HG03060 (cell line): ENCODE measurements around the gene IL1RAPL2.
"Not testable (repeated sequence)": the region's sequence is repeated elsewhere in the genome, so short reads cannot be mapped to it uniquely, and the experiment has no call there.

Experiments used
- ATAC-seq: cut with Tn5 transposase; IDR thresholded peaks from one replicate; pipeline ENCODE4 v1.9.1; 2021; ENCODE audit warnings: low read depth, moderate number of reproducible peaks; ENCODE audit not compliant: unreplicated experiment

The IL1RAPL2 gene

GRCh38 chrX:104565791-104566680, at the start of gene IL1RAPL2:
Gene IL1RAPL2 (plus strand): TSS chrX:104566199.
- ATAC-seq: no peak

- no peak for ATAC-seq
Measured at GRCh38 chrX:104522386-104522785, 43.6 kb upstream of the IL1RAPL2 start.

- no peak for ATAC-seq
Measured at GRCh38 chrX:104523858-104524257, 42.1 kb upstream of the IL1RAPL2 start.

DNA sequence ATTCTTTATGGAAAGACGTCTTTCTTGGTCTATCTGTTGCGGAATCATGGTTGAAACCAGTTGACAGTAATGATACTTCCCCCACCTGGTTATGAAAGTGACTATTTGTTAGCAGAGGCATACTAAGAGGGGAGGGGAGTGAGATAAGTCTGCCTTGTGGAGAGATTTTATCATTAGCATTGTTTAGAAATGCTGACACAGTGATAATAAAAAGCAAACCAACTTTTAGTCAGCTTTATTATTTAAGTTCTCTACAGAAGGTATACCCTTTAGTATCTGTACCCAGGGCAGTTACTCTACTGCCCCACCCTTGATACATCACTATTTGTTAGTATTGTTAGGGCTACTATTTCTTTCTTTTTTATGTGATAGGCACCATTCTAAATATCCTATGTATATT, 26.9 kb upstream of the IL1RAPL2 start:
- ATAC-seq: no peak

- not testable (repeated sequence) for ATAC-seq
Measured at GRCh38 chrX:104542447-104542846, 23.6 kb upstream of the IL1RAPL2 start.

DNA sequence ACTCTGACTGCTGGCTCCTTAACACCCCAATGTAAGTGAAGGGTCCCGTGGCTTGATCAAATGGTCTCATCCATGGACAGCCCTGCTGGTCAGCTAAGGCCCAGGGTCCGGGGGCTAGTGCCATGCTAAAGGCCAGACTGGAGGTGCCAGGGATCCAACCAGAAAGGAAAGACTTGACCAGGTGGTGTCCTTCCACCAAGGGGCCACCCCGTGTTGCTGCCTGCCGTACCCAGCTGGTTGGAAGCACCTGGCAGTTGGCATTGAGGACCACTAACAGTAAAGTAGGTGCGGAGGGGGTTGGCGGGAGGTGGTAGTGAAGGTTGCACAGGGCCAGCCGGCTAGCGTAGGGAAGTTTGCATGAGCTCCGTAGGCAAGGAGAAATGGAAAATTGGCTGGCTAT, 1.7 kb upstream of the IL1RAPL2 start:
- ATAC-seq: no peak

GRCh38 chrX:104564921-104565703, 887 bp upstream of the IL1RAPL2 start:
- no peak for ATAC-seq

DNA sequence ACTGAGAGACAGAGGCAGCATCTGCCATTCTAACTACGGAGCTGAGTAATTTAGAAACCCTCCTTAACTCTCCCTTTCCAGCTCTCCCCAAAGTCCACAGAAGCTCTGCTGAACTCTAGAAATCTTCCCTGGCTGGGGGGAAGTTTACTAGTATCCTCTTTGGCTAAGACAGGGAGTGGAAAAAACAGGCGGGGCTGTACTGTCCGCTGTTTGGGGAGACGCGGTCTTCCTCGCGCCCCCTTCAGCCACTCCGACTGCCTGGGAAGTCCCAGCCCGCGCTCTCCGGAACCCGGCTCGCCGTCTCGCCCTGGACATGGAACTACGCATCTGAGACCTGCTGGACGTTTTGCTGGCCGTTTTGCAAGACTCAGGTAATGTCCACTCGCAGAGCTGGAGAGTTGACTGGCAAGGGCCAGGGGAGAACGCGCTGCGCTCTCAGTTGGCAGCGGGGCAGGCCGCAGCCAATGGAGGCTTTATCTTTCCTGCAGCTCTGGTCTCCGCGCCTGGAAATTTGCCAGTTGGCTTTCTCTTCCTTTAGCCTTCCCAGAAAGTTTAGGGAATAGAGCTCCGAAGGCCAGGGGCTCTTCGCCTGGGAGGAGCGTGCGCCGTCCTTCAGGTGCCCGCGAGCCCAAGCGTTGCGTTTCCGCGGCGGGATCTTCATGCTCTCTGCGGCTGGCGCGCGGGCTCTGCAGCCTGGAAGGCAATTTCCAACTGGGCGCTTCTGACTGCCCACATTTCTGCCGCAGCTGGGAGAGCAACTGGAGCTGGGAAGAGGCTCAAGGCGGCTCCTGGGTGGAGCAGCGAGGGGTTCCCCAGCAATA, 892 bp downstream of the IL1RAPL2 start:
- no peak for ATAC-seq

DNA sequence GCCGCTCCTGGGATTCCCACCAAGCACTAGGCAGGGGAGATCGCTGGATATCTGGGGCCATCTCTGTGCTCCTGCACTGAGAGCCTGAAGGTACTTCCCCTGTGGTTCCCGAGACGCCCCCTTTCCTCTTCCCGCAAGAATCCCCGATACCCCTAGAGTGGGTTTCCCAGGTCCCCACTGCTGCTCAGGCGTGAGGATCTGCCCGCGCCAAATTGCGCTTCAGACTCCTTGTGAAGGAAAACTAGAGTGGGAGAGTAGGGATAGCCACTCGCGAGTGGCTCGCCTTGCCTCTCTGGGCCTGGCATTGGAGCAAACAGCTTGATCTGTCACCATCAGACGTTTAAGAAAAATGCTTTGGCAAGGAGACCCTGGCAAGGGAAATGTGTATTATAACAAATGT, 1.5 kb downstream of the IL1RAPL2 start:
- ATAC-seq: no peak

DNA sequence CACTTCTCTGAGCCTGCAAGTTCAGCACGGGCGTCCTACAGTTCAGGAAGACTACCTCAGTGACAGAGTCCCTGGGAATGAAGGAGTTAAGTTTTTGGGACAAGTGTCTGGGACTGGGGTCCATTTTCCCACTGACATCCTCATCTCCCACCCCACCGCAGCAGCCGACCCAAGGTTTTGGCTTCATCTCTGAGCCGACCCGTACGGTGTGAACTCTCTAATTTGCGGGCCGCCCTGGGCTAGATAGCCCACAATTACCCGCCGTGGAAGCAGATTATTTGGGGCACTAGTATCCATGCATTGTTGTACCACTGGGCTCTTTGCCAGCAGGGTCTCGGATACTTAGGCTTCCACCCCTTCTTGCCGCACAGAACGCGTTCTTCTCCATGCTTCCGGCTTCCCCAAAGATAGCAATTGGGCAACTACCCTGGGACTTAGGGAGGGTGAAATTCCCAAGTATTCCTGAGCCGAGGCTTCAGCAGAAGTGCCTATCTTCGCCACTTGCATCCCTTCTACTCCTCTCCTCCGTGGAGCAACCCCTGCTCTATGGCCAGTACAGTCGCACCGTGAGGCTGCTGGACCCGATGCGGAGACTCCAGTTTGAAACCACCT, 2.4 kb downstream of the IL1RAPL2 start:
- ATAC-seq: no peak

DNA sequence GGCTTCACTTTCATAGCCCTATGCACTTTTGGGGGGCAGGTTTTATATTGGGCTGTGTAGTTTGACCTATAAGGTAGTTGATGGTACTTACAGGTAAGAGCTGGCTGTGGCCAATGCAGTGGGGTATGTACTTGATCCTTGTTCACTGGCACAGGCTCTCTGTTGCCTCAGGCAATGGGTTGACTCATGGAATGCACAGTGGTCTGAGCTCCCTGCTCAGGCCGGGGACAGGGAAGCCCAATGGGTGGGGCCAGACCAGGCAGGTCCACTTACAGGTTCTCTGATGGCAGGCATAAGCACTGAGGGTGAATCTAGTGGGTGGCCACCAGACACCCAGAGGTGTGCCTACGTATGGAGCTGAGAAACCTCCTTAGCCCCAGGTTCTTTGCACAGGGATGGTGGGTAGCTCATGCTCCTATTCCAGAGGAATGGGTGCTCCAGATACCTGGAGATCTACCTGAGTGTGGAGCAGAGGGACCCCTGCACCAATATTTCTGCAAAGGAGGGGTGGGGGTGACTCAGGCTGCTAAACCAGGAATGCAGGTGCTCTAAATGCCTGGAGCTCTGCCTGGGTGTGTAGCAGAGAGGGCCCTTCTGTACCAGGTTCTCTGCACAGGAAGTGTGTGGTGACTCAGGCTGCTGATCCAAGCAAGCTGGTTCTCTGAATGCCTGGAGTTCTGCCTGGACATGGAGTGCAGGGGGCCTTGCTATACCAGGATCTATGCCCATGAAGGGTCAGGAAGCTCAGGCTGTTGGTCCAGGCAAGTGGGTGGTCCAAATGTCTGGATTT, 52.3 kb downstream of the IL1RAPL2 start:
- no peak for ATAC-seq

DNA sequence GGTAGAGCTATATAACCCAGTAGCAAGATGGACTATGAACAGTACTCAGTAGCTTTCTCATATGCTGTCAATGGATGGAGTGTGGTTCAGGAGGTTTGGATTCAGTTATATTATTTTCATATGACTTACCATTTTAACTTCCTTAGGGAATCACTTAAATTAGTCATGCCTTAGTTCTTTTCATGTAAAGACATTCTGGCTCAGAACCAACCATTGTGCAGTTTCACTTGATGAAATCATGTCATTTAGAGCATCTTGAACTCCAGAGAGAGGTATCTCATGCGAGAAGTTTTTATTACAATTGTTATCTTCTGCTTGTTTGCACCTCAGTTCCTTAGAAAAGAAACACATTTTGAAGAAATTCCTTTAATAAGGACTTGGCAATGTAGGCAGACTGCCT, 55.8 kb downstream of the IL1RAPL2 start:
- no peak for ATAC-seq

GRCh38 chrX:104641176-104641575, 75.2 kb downstream of the IL1RAPL2 start:
- ATAC-seq: no peak

DNA sequence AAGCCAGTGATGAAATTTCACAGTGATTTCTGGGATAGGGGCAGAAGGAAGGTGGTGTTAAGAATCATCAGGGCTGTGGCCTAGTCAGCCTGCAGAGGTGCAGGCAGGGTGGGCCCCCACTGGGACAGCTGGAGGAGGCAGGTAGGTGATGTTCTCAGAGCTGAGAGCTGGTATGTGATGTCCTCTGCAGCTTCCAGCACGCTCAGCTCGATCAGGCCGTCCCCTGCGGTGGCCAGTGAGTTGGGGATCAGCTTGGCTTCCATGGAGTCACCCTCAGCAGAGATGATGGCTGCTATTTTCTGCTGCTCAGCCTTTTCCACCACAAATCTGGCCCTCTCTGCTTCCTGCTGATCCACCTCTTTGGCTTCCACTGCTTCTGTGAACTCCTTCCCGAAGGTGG, 81.1 kb downstream of the IL1RAPL2 start:
- no peak for ATAC-seq

- no peak for ATAC-seq
Measured at GRCh38 chrX:104659005-104659744, 93.2 kb downstream of the IL1RAPL2 start.

GRCh38 chrX:104660092-104660491, 94.1 kb downstream of the IL1RAPL2 start:
- ATAC-seq: no peak

GRCh38 chrX:104662694-104663093, 96.7 kb downstream of the IL1RAPL2 start:
- no peak for ATAC-seq

GRCh38 chrX:104665691-104666090, 99.7 kb downstream of the IL1RAPL2 start:
- ATAC-seq: no peak

DNA sequence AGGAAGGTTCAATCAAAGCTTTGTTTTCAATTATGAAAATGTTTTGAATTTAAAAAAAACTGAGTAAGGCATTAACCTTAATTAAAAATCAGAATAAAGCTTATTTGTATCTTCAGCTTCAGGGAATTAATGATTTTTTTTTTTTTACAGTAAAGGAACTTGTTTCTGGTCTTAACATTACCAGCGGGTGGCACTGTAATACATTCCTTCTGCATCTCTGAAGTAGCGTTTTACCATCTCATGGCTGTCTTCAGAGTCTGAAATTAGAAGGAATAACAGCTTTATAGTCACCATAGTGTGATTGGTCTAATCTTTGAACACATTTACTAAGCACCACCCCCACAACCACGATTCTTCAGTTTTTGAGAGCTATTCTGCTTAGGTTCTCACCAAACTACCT, 102.6 kb downstream of the IL1RAPL2 start:
- no peak for ATAC-seq
